Measurements from ENCODE around the gene SERPINI1.
"Not testable (repeated sequence)": the region's sequence is repeated elsewhere in the genome, so short reads cannot be mapped to it uniquely, and the experiment has no call there.

Gene SERPINI1

GRCh38 chr3:167810236-167810635 is 74.7 kb downstream of the SERPINI1 start:
- DNase-seq = no peak

DNA sequence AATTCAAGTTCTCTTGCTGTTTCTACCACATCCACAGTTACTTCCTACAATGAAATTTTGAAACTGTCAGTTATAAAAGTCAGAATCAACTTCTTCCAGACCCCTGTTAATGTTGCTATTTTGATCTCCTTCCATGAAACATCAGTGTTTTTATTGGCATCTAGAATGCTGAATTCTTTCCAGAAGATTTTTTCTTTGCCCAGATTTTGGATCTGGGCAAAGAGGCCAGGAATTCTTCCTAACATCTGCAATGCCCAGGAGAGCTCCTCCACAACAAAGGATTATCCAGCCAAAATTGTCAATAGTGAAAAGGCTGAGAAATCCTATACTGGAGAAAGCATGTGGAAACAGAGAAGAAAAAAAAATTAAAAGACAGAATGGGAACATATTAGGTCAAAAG is 75.5 kb downstream of the SERPINI1 start:
- DNase-seq = no peak

- DNase-seq = no peak
Measured at GRCh38 chr3:167813169-167814123, 77.9 kb downstream of the SERPINI1 start.

GRCh38 chr3:167814441-167814951 is 79.0 kb downstream of the SERPINI1 start:
- DNase-seq = no peak

DNA sequence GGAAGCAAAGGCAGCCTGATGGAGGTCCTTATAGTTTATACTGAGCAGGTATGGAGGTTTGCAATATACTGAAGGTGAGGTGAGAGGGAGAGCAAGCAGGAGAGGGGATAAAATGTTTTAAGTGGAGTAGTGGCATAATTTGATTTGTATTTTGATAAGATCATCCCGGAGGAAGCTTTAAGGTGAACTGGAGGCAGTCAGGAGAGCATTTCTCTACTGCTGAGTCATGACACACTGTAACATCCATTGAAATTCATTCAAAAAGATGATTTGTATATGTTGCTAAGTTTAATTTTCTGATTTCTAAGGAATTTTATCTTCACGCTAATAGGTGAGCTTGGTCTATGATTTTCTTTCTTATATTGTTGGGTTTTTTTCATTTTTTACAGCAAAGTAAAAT is 81.4 kb downstream of the SERPINI1 start:
- no peak for DNase-seq

GRCh38 chr3:167820102-167820865 is 84.8 kb downstream of the SERPINI1 start:
- no peak for DNase-seq

GRCh38 chr3:167821248-167821805 is 85.8 kb downstream of the SERPINI1 start:
- no peak for DNase-seq

DNA sequence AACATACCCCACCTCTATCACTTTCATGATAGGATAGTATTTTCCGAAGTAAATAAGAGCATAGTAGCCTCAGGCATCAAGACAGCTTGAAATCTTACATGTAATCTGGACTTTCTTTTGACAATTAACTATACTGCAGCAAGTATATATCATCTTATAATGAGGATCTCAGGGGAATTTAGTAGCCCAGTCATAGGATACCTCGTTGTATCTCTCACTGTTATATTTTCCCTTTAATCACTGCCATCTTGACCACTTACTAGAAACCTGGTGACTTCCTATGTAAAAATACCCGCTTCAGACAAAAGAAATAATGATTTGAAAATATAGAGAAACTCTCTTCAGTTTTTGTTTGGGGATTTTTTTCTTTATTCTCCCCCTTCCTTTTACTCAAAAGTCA is 88.2 kb downstream of the SERPINI1 start:
- DNase-seq = no peak

GRCh38 chr3:167827588-167827987 is 92.1 kb downstream of the SERPINI1 start:
- not testable (repeated sequence) for DNase-seq

DNA sequence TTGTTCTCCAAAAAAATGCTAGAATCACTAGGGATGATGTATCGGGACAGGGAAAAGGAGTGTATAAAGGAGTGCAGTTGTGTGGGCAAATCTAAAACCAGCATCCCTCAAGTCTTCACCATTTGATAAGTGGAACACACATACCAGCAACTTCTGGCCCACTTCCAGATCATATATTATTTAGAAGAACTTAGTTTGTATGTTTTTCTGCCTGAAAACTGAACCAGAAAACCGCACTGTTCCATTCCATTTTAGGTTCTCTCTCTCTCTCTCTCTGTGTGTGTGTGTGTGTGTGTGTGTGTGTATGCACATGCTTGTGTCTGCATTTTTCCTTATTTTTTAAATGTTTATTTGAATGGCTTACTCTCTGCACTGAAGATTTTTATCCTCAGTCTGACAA is 93.5 kb downstream of the SERPINI1 start:
- DNase-seq = no peak

DNA sequence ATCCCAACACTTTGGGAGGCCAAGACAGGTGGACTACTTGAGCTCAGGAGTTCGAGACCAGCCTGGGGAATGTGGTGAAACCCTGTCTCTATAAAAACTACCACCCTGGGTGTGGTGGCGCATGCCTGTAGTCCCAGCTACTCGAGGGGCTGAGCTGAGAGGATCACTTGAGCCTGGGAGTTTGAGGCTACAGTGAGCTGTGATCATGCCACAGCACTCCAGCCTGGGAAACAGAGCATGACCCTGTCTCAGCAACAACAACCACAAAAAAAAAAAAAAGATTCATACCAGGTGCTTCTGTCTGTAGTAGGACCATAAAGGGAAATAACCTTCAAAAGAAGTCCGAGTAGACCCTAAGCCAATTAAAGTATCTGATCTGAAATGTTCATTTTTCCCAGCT is 94.5 kb downstream of the SERPINI1 start:
- DNase-seq = no peak

GRCh38 chr3:167835359-167835758 is 99.8 kb downstream of the SERPINI1 start:
- no peak for DNase-seq

DNA sequence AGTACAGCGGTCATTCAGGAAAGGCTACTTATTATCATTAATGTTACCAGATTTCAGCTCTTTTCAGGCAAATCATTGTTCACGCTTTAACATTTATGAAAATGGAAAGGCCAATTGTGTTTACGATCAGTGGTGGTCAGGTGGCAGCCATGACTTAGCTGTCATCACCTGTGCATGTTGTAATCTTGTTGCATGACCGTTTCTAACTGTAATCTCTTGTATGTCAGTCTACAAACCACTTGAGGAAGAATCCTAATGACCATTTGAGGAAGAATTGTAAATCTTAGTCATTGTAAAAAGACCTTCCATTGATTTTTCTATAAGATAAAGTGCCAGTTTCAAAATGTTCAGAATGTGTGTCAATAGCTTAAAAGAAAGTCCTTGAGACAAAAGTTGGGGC is 100.4 kb downstream of the SERPINI1 start:
- DNase-seq = no peak

- DNase-seq = no peak
Measured at GRCh38 chr3:167837466-167837865, 101.9 kb downstream of the SERPINI1 start.

DNA sequence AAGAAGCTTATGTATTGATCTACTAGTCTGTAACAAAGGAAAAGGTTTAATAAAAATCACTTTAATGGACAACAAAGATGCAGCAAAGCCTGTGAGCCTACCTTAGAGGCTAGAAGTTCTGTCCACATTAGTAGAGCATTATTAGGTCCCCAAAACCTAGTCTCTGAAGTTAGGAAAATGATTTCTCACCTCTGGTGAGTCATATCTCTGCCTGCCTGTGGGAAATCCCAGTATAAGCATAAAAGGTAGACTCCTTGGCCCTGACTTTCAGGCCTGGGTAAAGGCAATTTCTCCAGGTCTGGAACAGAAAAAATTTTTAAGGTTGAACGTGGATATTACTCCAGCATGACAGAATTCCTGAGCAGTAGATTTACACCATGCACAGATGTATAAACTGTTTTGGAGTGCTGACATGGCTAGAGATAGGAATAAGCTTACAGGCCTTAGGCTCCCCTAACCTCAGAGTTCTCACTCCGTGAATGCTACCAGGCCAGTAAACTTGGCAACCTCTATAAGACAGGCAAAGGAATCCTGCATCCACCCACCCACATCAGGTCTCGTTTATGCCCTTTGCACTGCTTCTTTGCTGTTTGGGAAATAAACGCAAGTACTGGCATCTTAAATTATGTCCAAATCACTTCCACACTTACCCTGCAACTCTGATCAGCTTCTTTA is 104.1 kb downstream of the SERPINI1 start:
- DNase-seq = no peak

GRCh38 chr3:167840247-167840646 is 104.7 kb downstream of the SERPINI1 start:
- no peak for DNase-seq

GRCh38 chr3:167843481-167843880 is 108.0 kb downstream of the SERPINI1 start:
- DNase-seq = no peak

DNA sequence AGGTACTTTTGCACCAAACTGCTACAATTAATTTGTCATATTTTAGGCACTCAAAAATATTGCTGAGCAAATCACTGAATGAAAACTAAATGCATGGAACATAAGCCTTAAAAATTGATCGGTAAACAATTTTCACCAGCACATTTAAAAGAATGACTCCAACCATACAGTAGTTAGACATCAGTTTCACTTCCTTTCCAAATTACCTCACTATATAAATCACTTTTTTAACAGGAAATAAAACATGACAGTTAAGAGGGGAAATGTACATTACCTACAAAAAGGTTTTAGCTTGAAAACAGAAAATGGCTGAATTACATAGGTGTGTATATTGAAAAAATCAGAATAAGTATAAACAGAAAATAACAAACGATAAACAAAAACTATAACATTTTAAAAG is 108.4 kb downstream of the SERPINI1 start:
- DNase-seq = no peak

- DNase-seq = no peak
Measured at GRCh38 chr3:167844528-167844927, 109.0 kb downstream of the SERPINI1 start.

DNA sequence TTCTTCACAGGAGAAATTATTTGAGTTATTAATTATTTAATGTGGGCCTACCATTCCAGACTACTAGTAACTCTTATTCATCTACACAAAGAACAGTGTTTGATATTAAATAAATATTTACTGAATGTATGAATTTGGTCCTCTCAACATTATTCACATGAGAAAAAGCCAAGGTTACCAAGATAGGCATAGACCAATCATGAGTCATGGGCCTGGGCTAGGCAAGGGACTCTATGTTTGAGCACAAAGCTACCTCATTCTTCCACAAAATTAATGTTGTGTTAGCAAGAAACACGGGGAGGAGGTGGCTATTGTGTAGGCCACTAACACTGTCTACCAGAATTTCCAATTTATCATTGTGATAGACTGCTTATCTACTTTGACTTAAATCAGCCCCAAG is 115.7 kb downstream of the SERPINI1 start:
- DNase-seq = no peak

GRCh38 chr3:167851749-167852148 is 116.2 kb downstream of the SERPINI1 start:
- no peak for DNase-seq

GRCh38 chr3:167852216-167852615 is 116.7 kb downstream of the SERPINI1 start:
- DNase-seq = no peak

- no peak for DNase-seq
Measured at GRCh38 chr3:167854063-167854462, 118.5 kb downstream of the SERPINI1 start.
